PC-3 (cell line): ENCODE results near the gene UGT2A3. TPM values are rescaled to one million over a fixed set of nuclear protein-coding genes. Genes with fewer than 3 reads are reported as not detected.
"Not testable (repeated sequence)": the region's sequence is repeated elsewhere in the genome, so short reads cannot be mapped to it uniquely, and the experiment has no call there.

Source experiments
- ATAC-seq: fragments of 200-7000 bp; cut with Tn5 transposase; 2 replicates; pipeline ENCODE4 v1.9.1; 2020; ENCODE audit warnings: mild to moderate bottlenecking, moderate library complexity
- BruUV-seq: library from RNA; stranded (reverse); fragments of 400-500 nt; replicated peaks from 2 replicates; lab custom pipeline; 2021; lab: Mats Ljungman, UMichigan
- CTCF ChIA-PET: fragments of 300-600 bp; sonication (Branson Sonifier 250); formaldehyde crosslinking; loops from one replicate; lab custom pipeline; 2022; ENCODE audit warnings: antibody characterized with exemption; lab: Charles Lee
- POLR2A ChIA-PET: fragments of 300-600 bp; sonication (Branson Sonifier 250); formaldehyde crosslinking; loops from one replicate; lab custom pipeline; 2022; ENCODE audit warnings: antibody characterized with exemption; ENCODE audit not compliant: unreplicated experiment; lab: Charles Lee
- DNase-seq: peaks from one replicate; pipeline ENCODE4 v3.0.0-alpha.2; 2015
- H2AFZ ChIP-seq: fragments of 300-600 bp; sonication (generic); 2 replicates; pipeline ENCODE4 v1.6.0; 2016; ENCODE audit warnings: antibody characterized with exemption, low read length
- H3F3A ChIP-seq: fragments of 300-600 bp; sonication (generic); one replicate; pipeline ENCODE4 v1.6.0; 2017; ENCODE audit warnings: antibody characterized with exemption, low read length, control low read depth, mild to moderate bottlenecking; ENCODE audit not compliant: unreplicated experiment
- H3K27ac ChIP-seq: fragments of 300-600 bp; sonication (generic); 2 replicates; pipeline ENCODE4 v1.5.1; 2016; ENCODE audit warnings: mild to moderate bottlenecking, low read length
- H3K27me3 ChIP-seq: fragments of 300-600 bp; sonication (generic); 2 replicates; pipeline ENCODE4 v1.6.1; 2016; ENCODE audit warnings: low read length, mixed read lengths
- H3K36me3 ChIP-seq: fragments of 300-600 bp; sonication (generic); 2 replicates; pipeline ENCODE4 v1.6.1; 2016; ENCODE audit warnings: low read depth, mixed run types, low read length, mixed read lengths
- H3K4me1 ChIP-seq: fragments of 300-600 bp; sonication (generic); 2 replicates; pipeline ENCODE4 v1.5.1; 2016; ENCODE audit warnings: low read length; ENCODE audit not compliant: insufficient read depth
- H3K4me2 ChIP-seq: fragments of 300-600 bp; sonication (generic); 2 replicates; pipeline ENCODE4 v1.6.0; 2016; ENCODE audit warnings: low read length
- H3K4me3 ChIP-seq: fragments of 300-600 bp; sonication (generic); 2 replicates; pipeline ENCODE4 v1.5.1; 2016; ENCODE audit warnings: mild to moderate bottlenecking, low read length, mixed read lengths
- H3K79me2 ChIP-seq: fragments of 300-600 bp; sonication (generic); 2 replicates; pipeline ENCODE4 v1.6.1; 2017; ENCODE audit warnings: low read length, mixed read lengths
- H3K9ac ChIP-seq: fragments of 300-600 bp; sonication (generic); 2 replicates; pipeline ENCODE4 v1.6.0; 2016; ENCODE audit warnings: mild to moderate bottlenecking, low read length
- H3K9me2 ChIP-seq: fragments of 300-600 bp; sonication (generic); replicated peaks from 2 replicates; pipeline ENCODE4 v1.6.1; 2016; ENCODE audit warnings: mixed run types, low read length, mixed read lengths
- H3K9me3 ChIP-seq: fragments of 300-600 bp; sonication (generic); 2 replicates; pipeline ENCODE4 v1.6.1; 2016; ENCODE audit warnings: low read length, mixed read lengths
- H4K20me1 ChIP-seq: fragments of 300-600 bp; sonication (generic); 2 replicates; pipeline ENCODE4 v1.6.1; 2016; ENCODE audit warnings: low read length, mixed read lengths
- CTCF ChIP-seq: fragments of 300-600 bp; sonication (generic); conservative IDR thresholded peaks from 2 replicates; pipeline ENCODE4 v1.5.1; 2017; ENCODE audit warnings: antibody characterized with exemption, low read depth, mild to moderate bottlenecking, low read length
- EZH2 ChIP-seq: fragments of 300-600 bp; sonication (generic); IDR thresholded peaks from one replicate; pipeline ENCODE4 v1.6.1; 2017; ENCODE audit warnings: antibody characterized with exemption, mild to moderate bottlenecking, low read length; ENCODE audit not compliant: unreplicated experiment
- EZH2phosphoT487 ChIP-seq: fragments of 300-600 bp; sonication (generic); IDR thresholded peaks from 2 replicates; pipeline ENCODE4 v1.6.1; 2018; ENCODE audit warnings: mild to moderate bottlenecking, antibody characterized with exemption, low read length, borderline replicate concordance
- intact Hi-C: fragments of 100-400 bp; cut with micrococcal nuclease; formaldehyde crosslinking; loops from 2 replicates; pipeline ENCODE4 v1.9.0; 2023
- total RNA-seq: library from RNA; depleted of rRNA; stranded (reverse); fragments of >200 nt; gene quantifications from 2 replicates; pipeline ENCODE4 v1.2.3, GENCODE V29; 2014

The UGT2A3 gene
- total RNA-seq, 1 experiment from 2014 or later = not detected

DNA sequence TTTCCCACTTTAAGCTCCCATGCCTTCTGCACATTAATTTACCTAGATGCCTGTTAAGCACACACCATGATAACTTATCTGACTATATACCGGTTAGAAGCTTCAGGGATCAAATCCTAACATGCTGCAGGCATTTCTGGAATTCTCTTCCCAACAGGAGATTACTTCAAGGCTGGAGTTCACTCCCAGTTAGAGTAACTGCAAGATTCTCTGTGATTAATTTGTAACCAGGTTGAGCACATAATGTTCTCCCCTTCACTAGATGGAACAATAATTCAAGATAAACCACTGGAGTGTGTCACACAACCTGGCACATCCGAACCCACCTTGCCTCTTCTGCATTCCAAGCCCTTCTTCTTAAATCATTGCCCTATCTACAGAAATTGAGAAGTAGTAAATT lies 11.8 kb upstream of the UGT2A3 start:
- no peak overlapping the region for H3K4me3 ChIP-seq
- no peaks in the 10 kb centered on the region for H3K27me3 ChIP-seq
- POLR2A ChIA-PET = no interaction called here
- no peak overlapping the region for H2AFZ ChIP-seq
- no peak overlapping the region for H3K4me2 ChIP-seq
- no peaks in the 10 kb centered on the region for H3K79me2 ChIP-seq
- intact Hi-C loops = no loop called here
- BruUV-seq = no TSS peak
- no peaks in the 10 kb centered on the region for H4K20me1 ChIP-seq
- H3K9me2 ChIP-seq = peaks cover 5% of the 10 kb centered on the region; the same call in 1 of the 2 replicates
- H3K36me3 ChIP-seq = no peaks in the 10 kb centered on the region
- no peaks in the 10 kb centered on the region for H3K9me3 ChIP-seq
- H3K27ac ChIP-seq = no peak overlapping the region
- DNase-seq = no peak
- CTCF ChIA-PET = no interaction called here
- H3F3A ChIP-seq = no peaks in the 10 kb centered on the region
- no peak overlapping the region for H3K9ac ChIP-seq
- TF ChIP-seq CTCF (no peak), EZH2phosphoT487 (no peak), EZH2 (no peak)
- no peak for ATAC-seq
- no peaks in the 10 kb centered on the region for H3K4me1 ChIP-seq

DNA sequence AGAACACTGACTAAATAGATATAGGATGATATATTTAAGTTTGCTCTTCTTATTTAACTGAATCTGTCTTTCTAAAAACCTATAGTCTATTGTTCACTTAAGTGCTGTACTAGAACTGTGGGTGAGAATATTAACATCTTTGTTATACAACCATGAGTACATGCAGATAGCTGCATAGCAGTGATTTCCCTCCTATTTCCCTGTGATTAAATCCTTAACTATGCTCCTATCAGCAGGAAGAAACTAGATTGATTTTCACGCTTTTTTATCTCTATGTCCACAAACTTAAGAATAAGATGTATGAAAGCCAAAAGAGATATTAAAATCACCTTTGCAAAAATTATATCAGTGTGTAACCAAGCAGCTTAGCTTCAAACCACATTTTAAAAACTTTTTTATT lies 11.3 kb upstream of the UGT2A3 start:
- H3K79me2 ChIP-seq = no peaks in the 10 kb centered on the region
- ChIA-PET CTCF (no interaction called here), POLR2A (no interaction called here)
- H3K9ac ChIP-seq = no peak overlapping the region
- H3K9me3 ChIP-seq = no peaks in the 10 kb centered on the region
- TF ChIP-seq CTCF (no peak), EZH2 (no peak), EZH2phosphoT487 (no peak)
- no peak overlapping the region for H3K4me2 ChIP-seq
- no peak for DNase-seq
- no peaks in the 10 kb centered on the region for H3K27me3 ChIP-seq
- no peak for ATAC-seq
- no peak overlapping the region for H3K4me3 ChIP-seq
- no TSS peak for BruUV-seq
- H3F3A ChIP-seq = no peaks in the 10 kb centered on the region
- no peak overlapping the region for H2AFZ ChIP-seq
- H3K36me3 ChIP-seq = no peaks in the 10 kb centered on the region
- H3K4me1 ChIP-seq = no peaks in the 10 kb centered on the region
- intact Hi-C loops = no loop called here
- H4K20me1 ChIP-seq = no peaks in the 10 kb centered on the region
- H3K9me2 ChIP-seq = peaks cover 5% of the 10 kb centered on the region; the same call in 1 of the 2 replicates
- H3K27ac ChIP-seq = no peak overlapping the region

DNA sequence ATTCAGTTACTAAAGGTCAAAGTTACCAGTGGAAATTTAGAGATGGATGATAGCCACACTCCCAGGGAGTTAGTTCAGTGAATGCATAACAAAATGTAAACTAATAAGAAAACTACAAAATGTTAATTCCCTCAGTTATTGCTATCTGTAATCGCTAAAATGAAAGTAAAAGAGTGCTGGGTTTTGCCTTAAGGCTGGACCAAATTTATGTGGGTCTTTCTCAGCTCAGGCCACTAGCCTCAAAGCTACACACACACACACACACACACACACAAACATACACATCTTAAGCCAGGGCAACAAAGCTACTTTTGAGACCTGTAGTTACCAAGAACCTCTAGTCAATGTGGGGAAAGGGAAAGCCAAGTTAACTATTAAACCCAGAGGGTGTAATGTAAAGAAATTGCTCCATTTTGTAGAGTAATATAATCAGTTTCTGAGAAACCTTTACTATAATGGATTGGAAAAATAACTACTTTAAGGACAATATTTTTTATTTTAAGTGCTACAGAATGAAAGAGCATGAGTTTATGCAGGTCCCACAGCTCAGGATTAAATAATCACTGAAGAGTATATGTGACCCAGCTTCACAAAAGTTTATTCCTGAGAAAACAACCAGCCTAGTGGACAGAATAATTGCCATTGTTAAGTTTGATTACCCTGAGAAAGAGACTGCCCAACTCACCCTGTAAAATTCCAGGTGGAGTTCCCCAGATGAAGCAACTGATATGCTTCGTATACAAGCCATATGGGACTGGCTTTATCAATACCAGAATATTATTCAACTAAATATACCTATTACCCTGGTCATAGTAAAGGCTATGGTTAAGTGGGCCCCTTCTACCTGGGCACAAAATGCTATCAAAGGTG lies 8.9 kb upstream of the UGT2A3 start:
- H4K20me1 ChIP-seq = no peaks in the 10 kb centered on the region
- intact Hi-C loops = no loop called here
- peaks cover 5% of the 10 kb centered on the region; the same call in 1 of the 2 replicates for H3K9me2 ChIP-seq
- no peak overlapping the region for H3K9ac ChIP-seq
- H3K79me2 ChIP-seq = no peaks in the 10 kb centered on the region
- no peaks in the 10 kb centered on the region for H3K27me3 ChIP-seq
- DNase-seq (no peak), ATAC-seq (no peak)
- no peaks in the 10 kb centered on the region for H3K4me1 ChIP-seq
- TF ChIP-seq CTCF (no peak), EZH2phosphoT487 (no peak)
- H3F3A ChIP-seq = no peaks in the 10 kb centered on the region
- H3K27ac ChIP-seq = no peak overlapping the region
- no peak overlapping the region for H3K4me3 ChIP-seq
- H3K4me2 ChIP-seq = no peak overlapping the region
- CTCF ChIA-PET = no interaction called here
- POLR2A ChIA-PET = interaction anchor here (0.6 kb wide), 1 partner anchor 90 kb away, joined by 3 read pairs; no protein-coding TSS in a partner anchor
- H3K9me3 ChIP-seq = no peaks in the 10 kb centered on the region
- no peak overlapping the region for H2AFZ ChIP-seq
- no peaks in the 10 kb centered on the region for H3K36me3 ChIP-seq
- no TSS peak for BruUV-seq

- POLR2A ChIA-PET, DNase-seq, ATAC-seq, H3K9ac ChIP-seq, H4K20me1 ChIP-seq, H3K4me1 ChIP-seq, H3K36me3 ChIP-seq, BruUV-seq, H3K4me2 ChIP-seq, H3K9me2 ChIP-seq, H3K27me3 ChIP-seq, H3K27ac ChIP-seq, H3K9me3 ChIP-seq, H3K79me2 ChIP-seq, H3K4me3 ChIP-seq, H2AFZ ChIP-seq, H3F3A ChIP-seq, CTCF ChIA-PET: not testable (repeated sequence)
- intact Hi-C loops = loop anchor here (10.0 kb wide), 2 partner anchors 136 to 304 kb away; partner anchors contain the start of gene UGT2B7
These were observed 7.5 kb upstream of the UGT2A3 start for GRCh38 chr4:68959085-68959484.
